Osteocyte (in vitro differentiated cells): ENCODE results near the gene ADAMTSL1. TPM values are rescaled to one million over a fixed set of nuclear protein-coding genes. Genes with fewer than 3 reads are reported as not detected.

Experiments used
- DNase-seq: peaks from one replicate; pipeline ENCODE4 v3.0.0; 2021; ENCODE audit warnings: mixed read lengths; ENCODE audit not compliant: unreplicated experiment; ENCODE audit errors: extremely low spot score
- H3K27ac Mint-ChIP-seq: one replicate; pipeline ENCODE4 v1.8.0; 2021; ENCODE audit warnings: mild to moderate bottlenecking, mixed read lengths; ENCODE audit not compliant: unreplicated experiment
- H3K27me3 Mint-ChIP-seq: one replicate; pipeline ENCODE4 v1.8.0; 2021; ENCODE audit warnings: mixed read lengths; ENCODE audit not compliant: unreplicated experiment
- H3K36me3 Mint-ChIP-seq: one replicate; pipeline ENCODE4 v1.8.0; 2021; ENCODE audit warnings: mixed read lengths; ENCODE audit not compliant: unreplicated experiment
- H3K4me1 Mint-ChIP-seq: one replicate; pipeline ENCODE4 v1.8.0; 2021; ENCODE audit warnings: mixed read lengths; ENCODE audit not compliant: unreplicated experiment
- H3K4me3 Mint-ChIP-seq: one replicate; pipeline ENCODE4 v1.8.0; 2021; ENCODE audit warnings: mild to moderate bottlenecking, moderate library complexity, mixed read lengths; ENCODE audit not compliant: unreplicated experiment
- H3K9me3 Mint-ChIP-seq: one replicate; pipeline ENCODE4 v1.8.0; 2021; ENCODE audit warnings: mixed read lengths; ENCODE audit not compliant: unreplicated experiment
- CTCF ChIP-seq: fragments of 200-600 bp; sonication (generic); IDR thresholded peaks from 2 replicates; pipeline ENCODE4 v1.5.0; 2021; ENCODE audit warnings: antibody characterized with exemption, mild to moderate bottlenecking, moderate library complexity
- total RNA-seq: library from RNA; stranded (reverse); gene quantifications from 2 replicates; pipeline ENCODE4 v1.2.1, GENCODE V29; 2021

The ADAMTSL1 gene
- total RNA-seq, 1 donor from 2014 or later: 1.5 TPM

DNA sequence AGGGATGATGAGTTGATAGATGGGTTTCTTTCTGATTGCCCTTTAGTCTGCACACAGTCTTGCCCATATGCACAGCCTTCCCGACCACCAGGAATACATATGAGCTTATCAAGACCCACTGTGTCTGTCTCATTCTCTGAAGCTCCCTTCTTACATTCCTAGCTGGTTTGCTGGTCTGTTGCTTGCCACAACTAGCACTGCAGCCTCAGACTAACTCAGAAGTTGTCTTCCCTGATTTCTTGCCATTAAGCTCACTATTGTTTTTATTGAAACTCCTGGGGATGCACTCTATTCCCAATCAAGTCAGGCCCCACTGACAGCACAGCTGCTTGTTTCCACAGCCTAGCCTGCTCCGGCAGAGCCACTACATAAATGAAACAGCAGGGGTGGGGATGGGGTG lies 461.6 kb downstream of the ADAMTSL1 start:
- Mint-ChIP-seq H3K27me3 (no peaks in the 10 kb centered on the region), H3K27ac (no peak overlapping the region), H3K4me3 (no peak overlapping the region), H3K36me3 (no peaks in the 10 kb centered on the region), H3K4me1 (no peaks in the 10 kb centered on the region), H3K9me3 (peaks cover 6% of the 10 kb centered on the region)
- no peak for TF ChIP-seq CTCF
- no peak for DNase-seq

GRCh38 chr9:18936094-18936871 lies 462.3 kb downstream of the ADAMTSL1 start:
- H3K27ac Mint-ChIP-seq: no peak overlapping the region
- no peak for TF ChIP-seq CTCF
- H3K9me3 Mint-ChIP-seq: peaks cover 6% of the 10 kb centered on the region
- no peaks in the 10 kb centered on the region for H3K27me3 Mint-ChIP-seq
- no peaks in the 10 kb centered on the region for H3K36me3 Mint-ChIP-seq
- H3K4me3 Mint-ChIP-seq: no peak overlapping the region
- H3K4me1 Mint-ChIP-seq: no peaks in the 10 kb centered on the region
- no peak for DNase-seq

DNA sequence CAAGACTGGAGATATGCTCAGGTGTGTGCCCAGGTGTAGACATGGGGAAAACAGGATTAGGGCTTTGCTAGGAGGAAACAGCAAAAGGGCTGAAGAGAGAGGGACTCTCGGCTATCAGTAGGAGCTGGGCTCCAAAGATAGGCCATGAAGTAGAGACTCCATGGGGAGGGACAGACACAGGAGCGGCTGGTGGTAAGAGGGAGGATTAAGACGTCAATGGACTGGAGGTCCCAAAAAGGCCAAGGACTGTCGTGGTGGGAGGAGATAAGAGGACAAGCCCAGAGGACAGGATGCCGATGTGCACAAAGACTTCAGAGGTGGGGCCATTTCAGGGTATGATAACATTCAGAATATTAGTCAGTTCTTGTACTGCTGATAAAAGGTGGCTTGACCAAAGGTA lies 466.0 kb downstream of the ADAMTSL1 start:
- no peaks in the 10 kb centered on the region for H3K9me3 Mint-ChIP-seq
- H3K27ac Mint-ChIP-seq: no peak overlapping the region
- no peak for DNase-seq
- H3K4me1 Mint-ChIP-seq: no peaks in the 10 kb centered on the region
- TF ChIP-seq CTCF: no peak
- peaks cover 5% of the 10 kb centered on the region for H3K27me3 Mint-ChIP-seq
- H3K36me3 Mint-ChIP-seq: no peaks in the 10 kb centered on the region
- H3K4me3 Mint-ChIP-seq: no peak overlapping the region

DNA sequence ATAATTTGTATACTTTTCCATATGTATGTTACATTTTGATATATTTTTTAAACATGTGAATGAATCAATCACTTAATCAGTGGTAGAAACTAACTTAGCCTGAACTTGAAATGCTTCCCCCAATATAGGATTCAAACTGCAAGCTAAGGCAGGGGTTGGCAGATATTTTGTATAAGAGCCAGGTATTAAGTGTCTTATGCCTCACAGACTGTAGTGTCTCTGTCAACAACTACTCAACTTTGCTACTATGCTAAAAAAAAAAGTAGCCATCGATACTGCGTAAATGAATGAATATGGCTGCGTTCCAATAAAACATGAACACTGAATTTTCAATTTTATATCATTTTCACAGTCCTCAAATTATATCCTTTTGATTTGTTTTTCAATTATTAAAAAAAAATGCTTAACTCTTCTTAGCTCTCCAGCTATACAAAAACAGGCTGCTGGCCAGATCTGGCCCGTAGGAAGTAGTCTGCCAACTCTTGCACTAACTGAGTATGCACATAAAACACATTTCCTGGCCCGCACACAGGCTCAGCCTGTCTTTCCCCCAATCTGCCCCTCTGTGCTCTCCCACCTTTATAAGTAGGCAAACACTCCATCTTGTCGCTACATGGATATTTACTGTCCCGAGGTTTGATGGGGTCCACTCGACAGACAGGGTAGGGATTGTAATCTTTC lies 467.2 kb downstream of the ADAMTSL1 start:
- no peaks in the 10 kb centered on the region for H3K36me3 Mint-ChIP-seq
- no peaks in the 10 kb centered on the region for H3K9me3 Mint-ChIP-seq
- H3K4me1 Mint-ChIP-seq: no peaks in the 10 kb centered on the region
- no peak overlapping the region for H3K27ac Mint-ChIP-seq
- DNase-seq: no peak
- no peak overlapping the region for H3K4me3 Mint-ChIP-seq
- no peak for TF ChIP-seq CTCF
- H3K27me3 Mint-ChIP-seq: peaks cover 12% of the 10 kb centered on the region

DNA sequence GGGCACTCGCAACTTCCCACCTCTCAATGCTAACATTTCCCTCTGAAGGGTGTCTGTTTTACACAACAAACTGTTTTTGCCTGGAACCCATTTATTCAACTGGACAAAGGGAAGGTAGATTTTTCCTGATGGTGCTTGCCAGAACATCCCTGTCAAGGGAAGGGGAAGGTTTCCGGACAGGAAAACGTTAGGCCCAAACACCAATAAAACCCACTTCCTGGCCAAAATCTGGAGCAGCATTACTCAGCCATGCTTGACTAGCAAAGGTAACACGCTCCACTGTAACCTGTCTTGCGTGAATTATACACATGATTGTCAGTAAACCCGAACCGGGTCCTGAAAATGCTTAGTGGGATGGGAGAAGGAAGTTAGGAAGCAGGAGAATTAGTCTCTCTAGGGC lies 468.8 kb downstream of the ADAMTSL1 start:
- no peak overlapping the region for H3K27ac Mint-ChIP-seq
- no peaks in the 10 kb centered on the region for H3K9me3 Mint-ChIP-seq
- TF ChIP-seq CTCF: no peak
- H3K27me3 Mint-ChIP-seq: peaks cover 16% of the 10 kb centered on the region
- H3K4me3 Mint-ChIP-seq: no peak overlapping the region
- no peak for DNase-seq
- H3K4me1 Mint-ChIP-seq: no peaks in the 10 kb centered on the region
- H3K36me3 Mint-ChIP-seq: no peaks in the 10 kb centered on the region
